ENCODE results near the gene MDK. TPM values are rescaled to one million over a fixed set of nuclear protein-coding genes. Genes with fewer than 3 reads are reported as not detected.

MDK gene
- total and polyA plus RNA-seq, 2 of the 13 experiments (the other 11 are each of a cell fraction or from before 2014, with no cell fraction given): 312 to 407 TPM

DNA sequence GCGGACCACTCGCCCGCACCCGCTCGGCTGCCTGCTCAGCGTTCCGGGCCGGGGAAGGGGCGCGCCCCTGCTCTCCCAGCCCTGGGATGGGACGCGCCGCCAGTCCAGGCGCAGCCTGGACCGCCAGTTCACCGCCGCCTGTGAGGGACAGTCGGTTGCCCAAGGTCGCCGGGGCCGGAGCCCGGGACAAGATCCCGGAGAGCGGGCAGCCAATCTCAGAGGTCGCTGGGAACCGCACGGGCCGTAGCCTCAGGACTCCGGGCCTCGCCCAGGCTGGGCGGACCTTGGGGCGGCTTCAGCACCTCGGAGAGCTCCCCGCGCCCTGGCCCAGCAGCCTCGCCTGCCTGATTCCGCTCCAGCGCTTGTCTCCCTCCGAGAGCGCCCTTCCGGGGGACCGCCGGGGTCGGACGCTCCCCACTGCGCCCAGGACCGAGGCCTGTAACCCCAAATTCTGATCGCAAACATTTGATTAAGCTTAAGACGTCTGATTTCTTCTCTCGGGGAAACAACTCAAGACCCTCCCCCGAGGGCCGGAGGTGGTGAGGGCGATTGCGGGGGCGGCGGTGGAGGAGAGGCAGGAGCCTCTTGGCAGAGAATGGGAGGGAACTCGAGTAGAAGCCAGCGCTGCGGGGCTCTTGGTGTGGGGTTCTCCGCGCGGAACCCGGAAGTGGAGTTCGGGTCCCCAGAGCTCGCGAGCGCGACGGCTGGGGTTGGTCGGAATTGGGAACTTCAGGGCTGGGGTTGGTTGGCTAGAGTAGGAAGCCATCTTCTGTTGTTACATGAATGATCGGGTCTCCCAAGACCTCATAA lies 11.2 kb downstream of the MDK start (continued):
- TF ChIP-seq, protein P1, sequence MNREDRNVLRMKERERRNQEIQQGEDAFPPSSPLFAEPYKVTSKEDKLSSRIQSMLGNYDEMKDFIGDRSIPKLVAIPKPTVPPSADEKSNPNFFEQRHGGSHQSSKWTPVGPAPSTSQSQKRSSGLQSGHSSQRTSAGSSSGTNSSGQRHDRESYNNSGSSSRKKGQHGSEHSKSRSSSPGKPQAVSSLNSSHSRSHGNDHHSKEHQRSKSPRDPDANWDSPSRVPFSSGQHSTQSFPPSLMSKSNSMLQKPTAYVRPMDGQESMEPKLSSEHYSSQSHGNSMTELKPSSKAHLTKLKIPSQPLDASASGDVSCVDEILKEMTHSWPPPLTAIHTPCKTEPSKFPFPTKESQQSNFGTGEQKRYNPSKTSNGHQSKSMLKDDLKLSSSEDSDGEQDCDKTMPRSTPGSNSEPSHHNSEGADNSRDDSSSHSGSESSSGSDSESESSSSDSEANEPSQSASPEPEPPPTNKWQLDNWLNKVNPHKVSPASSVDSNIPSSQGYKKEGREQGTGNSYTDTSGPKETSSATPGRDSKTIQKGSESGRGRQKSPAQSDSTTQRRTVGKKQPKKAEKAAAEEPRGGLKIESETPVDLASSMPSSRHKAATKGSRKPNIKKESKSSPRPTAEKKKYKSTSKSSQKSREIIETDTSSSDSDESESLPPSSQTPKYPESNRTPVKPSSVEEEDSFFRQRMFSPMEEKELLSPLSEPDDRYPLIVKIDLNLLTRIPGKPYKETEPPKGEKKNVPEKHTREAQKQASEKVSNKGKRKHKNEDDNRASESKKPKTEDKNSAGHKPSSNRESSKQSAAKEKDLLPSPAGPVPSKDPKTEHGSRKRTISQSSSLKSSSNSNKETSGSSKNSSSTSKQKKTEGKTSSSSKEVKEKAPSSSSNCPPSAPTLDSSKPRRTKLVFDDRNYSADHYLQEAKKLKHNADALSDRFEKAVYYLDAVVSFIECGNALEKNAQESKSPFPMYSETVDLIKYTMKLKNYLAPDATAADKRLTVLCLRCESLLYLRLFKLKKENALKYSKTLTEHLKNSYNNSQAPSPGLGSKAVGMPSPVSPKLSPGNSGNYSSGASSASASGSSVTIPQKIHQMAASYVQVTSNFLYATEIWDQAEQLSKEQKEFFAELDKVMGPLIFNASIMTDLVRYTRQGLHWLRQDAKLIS (CRISPR knock-in tag; IDR thresholded peaks at IDR 0.05): no peak
- no peak for TF ChIP-seq SSRP1 (CRISPR knock-in tag; IDR thresholded peaks at IDR 0.05)
- no peak for TF ChIP-seq ZNF569 (CRISPR knock-in tag; IDR thresholded peaks at IDR 0.05; ENCODE audit: borderline replicate concordance)
- peak; percentile 99 for TF ChIP-seq ERF (CRISPR knock-in tag; IDR thresholded peaks at IDR 0.05)
- TF ChIP-seq ZNF260 (CRISPR knock-in tag; IDR thresholded peaks at IDR 0.05; ENCODE audit: borderline replicate concordance, low read depth): no peak
- TF ChIP-seq EZH2 (conservative IDR thresholded peaks at IDR 0.05; ENCODE audit: low read depth, low read length): no peak
- TF ChIP-seq ZNF737 (CRISPR knock-in tag; IDR thresholded peaks at IDR 0.05; ENCODE audit: borderline replicate concordance): peak; percentile 89; the same call in 1 of the 2 replicates
- peak; percentile 85; the same call in 1 of the 2 replicates for TF ChIP-seq SNAPC2 (CRISPR knock-in tag; IDR thresholded peaks at IDR 0.05)
- TF ChIP-seq ZNF572 (CRISPR knock-in tag; IDR thresholded peaks at IDR 0.05): 0 out of 2 replicates have a peak, but pooled peaks have one; percentile 50
- TF ChIP-seq ZBTB38 (CRISPR knock-in tag; IDR thresholded peaks at IDR 0.05): peak; percentile 81
- 0 out of 2 replicates have a peak, but pooled peaks have one; percentile 66 for TF ChIP-seq MLLT10 (CRISPR knock-in tag; IDR thresholded peaks at IDR 0.05)
- TF ChIP-seq ZFP62 (CRISPR knock-in tag; IDR thresholded peaks at IDR 0.05): no peak
- TF ChIP-seq KMT2B (CRISPR knock-in tag; IDR thresholded peaks at IDR 0.05): peak; percentile 89
- TF ChIP-seq MIER2 (CRISPR knock-in tag; IDR thresholded peaks at IDR 0.05): peak; percentile 99
- no peak for TF ChIP-seq ZNF34 (CRISPR knock-in tag; IDR thresholded peaks at IDR 0.05; ENCODE audit: borderline replicate concordance)
- TF ChIP-seq HNRNPUL1 (IDR thresholded peaks at IDR 0.05; ENCODE audit: low read depth, low read length): no peak
- TF ChIP-seq HMG20B (CRISPR knock-in tag; conservative IDR thresholded peaks at IDR 0.05): peak; percentile 89
- TF ChIP-seq PHF5A (CRISPR knock-in tag; IDR thresholded peaks at IDR 0.05; ENCODE audit: low read depth, unreplicated experiment): no peak
- TF ChIP-seq, protein P2, sequence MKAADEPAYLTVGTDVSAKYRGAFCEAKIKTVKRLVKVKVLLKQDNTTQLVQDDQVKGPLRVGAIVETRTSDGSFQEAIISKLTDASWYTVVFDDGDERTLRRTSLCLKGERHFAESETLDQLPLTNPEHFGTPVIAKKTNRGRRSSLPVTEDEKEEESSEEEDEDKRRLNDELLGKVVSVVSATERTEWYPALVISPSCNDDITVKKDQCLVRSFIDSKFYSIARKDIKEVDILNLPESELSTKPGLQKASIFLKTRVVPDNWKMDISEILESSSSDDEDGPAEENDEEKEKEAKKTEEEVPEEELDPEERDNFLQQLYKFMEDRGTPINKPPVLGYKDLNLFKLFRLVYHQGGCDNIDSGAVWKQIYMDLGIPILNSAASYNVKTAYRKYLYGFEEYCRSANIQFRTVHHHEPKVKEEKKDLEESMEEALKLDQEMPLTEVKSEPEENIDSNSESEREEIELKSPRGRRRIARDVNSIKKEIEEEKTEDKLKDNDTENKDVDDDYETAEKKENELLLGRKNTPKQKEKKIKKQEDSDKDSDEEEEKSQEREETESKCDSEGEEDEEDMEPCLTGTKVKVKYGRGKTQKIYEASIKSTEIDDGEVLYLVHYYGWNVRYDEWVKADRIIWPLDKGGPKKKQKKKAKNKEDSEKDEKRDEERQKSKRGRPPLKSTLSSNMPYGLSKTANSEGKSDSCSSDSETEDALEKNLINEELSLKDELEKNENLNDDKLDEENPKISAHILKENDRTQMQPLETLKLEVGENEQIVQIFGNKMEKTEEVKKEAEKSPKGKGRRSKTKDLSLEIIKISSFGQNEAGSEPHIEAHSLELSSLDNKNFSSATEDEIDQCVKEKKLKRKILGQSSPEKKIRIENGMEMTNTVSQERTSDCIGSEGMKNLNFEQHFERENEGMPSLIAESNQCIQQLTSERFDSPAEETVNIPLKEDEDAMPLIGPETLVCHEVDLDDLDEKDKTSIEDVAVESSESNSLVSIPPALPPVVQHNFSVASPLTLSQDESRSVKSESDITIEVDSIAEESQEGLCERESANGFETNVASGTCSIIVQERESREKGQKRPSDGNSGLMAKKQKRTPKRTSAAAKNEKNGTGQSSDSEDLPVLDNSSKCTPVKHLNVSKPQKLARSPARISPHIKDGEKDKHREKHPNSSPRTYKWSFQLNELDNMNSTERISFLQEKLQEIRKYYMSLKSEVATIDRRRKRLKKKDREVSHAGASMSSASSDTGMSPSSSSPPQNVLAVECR (CRISPR knock-in tag; IDR thresholded peaks at IDR 0.05; ENCODE audit: borderline replicate concordance): peak; percentile 100
- TF ChIP-seq ARNT2 (CRISPR knock-in tag; IDR thresholded peaks at IDR 0.05; ENCODE audit: low read depth): peak; percentile 97
- peak; percentile 78; the same call in 1 of the 2 replicates for TF ChIP-seq FOXK1 (CRISPR knock-in tag; IDR thresholded peaks at IDR 0.05; ENCODE audit: borderline replicate concordance, low read depth)
- TF ChIP-seq ZNF382 (CRISPR knock-in tag; IDR thresholded peaks at IDR 0.05; ENCODE audit: borderline replicate concordance): no peak
- no peak for TF ChIP-seq SETDB1 (CRISPR knock-in tag; IDR thresholded peaks at IDR 0.05; ENCODE audit: borderline replicate concordance)

Data from HepG2 (cell line).